Trophoblast cell (in vitro differentiated cells and primary cell): Measurements from ENCODE around the gene CNKSR2.

Source experiments
- DNase-seq, 2 donors: peaks; one replicate each; pipeline ENCODE4 v3.0.0-alpha.2; 2016
- H2AFZ ChIP-seq: 2 replicates; pipeline ENCODE4 v1.6.1; 2013; ENCODE audit warnings: low read length, moderate library complexity, mild to moderate bottlenecking; ENCODE audit not compliant: insufficient read depth, poor library complexity
- H2AK5ac ChIP-seq: 2 replicates; pipeline ENCODE4 v1.6.1; 2013; ENCODE audit warnings: mild to moderate bottlenecking, low read length
- H2BK120ac ChIP-seq: 2 replicates; pipeline ENCODE4 v1.6.1; 2013; ENCODE audit warnings: low read length, mild to moderate bottlenecking, moderate library complexity; ENCODE audit not compliant: insufficient read depth, poor library complexity
- H2BK12ac ChIP-seq: 2 replicates; pipeline ENCODE4 v1.6.1; 2013; ENCODE audit warnings: mild to moderate bottlenecking, low read length, moderate library complexity
- H2BK5ac ChIP-seq: 2 replicates; pipeline ENCODE4 v1.6.1; 2013; ENCODE audit warnings: low read length, low read depth, moderate library complexity, mild to moderate bottlenecking; ENCODE audit not compliant: poor library complexity
- H3K14ac ChIP-seq: 2 replicates; pipeline ENCODE4 v1.6.1; 2013; ENCODE audit warnings: mild to moderate bottlenecking, low read length
- H3K18ac ChIP-seq: 2 replicates; pipeline ENCODE4 v1.6.1; 2013; ENCODE audit warnings: mild to moderate bottlenecking, low read length
- H3K23ac ChIP-seq: 2 replicates; pipeline ENCODE4 v1.6.1; 2013; ENCODE audit warnings: low read length
- H3K27ac ChIP-seq: 2 replicates; pipeline ENCODE4 v1.5.1; 2013; ENCODE audit warnings: low read depth, mild to moderate bottlenecking, inconsistent platforms, low read length, moderate library complexity
- H3K27me3 ChIP-seq: 2 replicates; pipeline ENCODE4 v1.6.1; 2013; ENCODE audit warnings: inconsistent platforms, mild to moderate bottlenecking, low read length, moderate library complexity; ENCODE audit not compliant: insufficient read depth
- H3K36me3 ChIP-seq, 2 experiments: 1 replicate in 1 of 2; 2 replicates in 1 of 2; pipeline ENCODE4 v1.6.1; 2013; ENCODE audit warnings: low read length in 2 of 2, mild to moderate bottlenecking in 2 of 2, moderate library complexity in 1 of 2; ENCODE audit not compliant: insufficient read depth in 2 of 2, control insufficient read depth in 1 of 2
- H3K4ac ChIP-seq: 2 replicates; pipeline ENCODE4 v1.6.1; 2013; ENCODE audit warnings: low read depth, mild to moderate bottlenecking, low read length, moderate library complexity
- H3K4me1 ChIP-seq, 2 experiments: 1 replicate in 1 of 2; 2 replicates in 1 of 2; pipeline ENCODE4 v1.6.1; 2013; ENCODE audit warnings: low read length in 2 of 2, mild to moderate bottlenecking in 2 of 2, moderate library complexity in 1 of 2; ENCODE audit not compliant: insufficient read depth in 2 of 2, control insufficient read depth in 1 of 2
- H3K4me2 ChIP-seq: 2 replicates; pipeline ENCODE4 v1.6.1; 2013; ENCODE audit warnings: inconsistent platforms, mild to moderate bottlenecking, low read length, moderate library complexity
- H3K4me3 ChIP-seq: 2 replicates; pipeline ENCODE4 v1.5.1; 2013; ENCODE audit warnings: mild to moderate bottlenecking, low read depth, low read length, inconsistent platforms
- H3K79me1 ChIP-seq: one replicate; pipeline ENCODE4 v1.6.1; 2013; ENCODE audit warnings: low read length
- H3K79me2 ChIP-seq: 2 replicates; pipeline ENCODE4 v1.6.1; 2013; ENCODE audit warnings: low read length, mild to moderate bottlenecking; ENCODE audit not compliant: control insufficient read depth, insufficient read depth, poor library complexity
- H3K9ac ChIP-seq: 2 replicates; pipeline ENCODE4 v1.6.1; 2013; ENCODE audit warnings: mild to moderate bottlenecking, low read length
- H3K9me3 ChIP-seq: 2 replicates; pipeline ENCODE4 v1.6.1; 2013; ENCODE audit warnings: low read depth, mild to moderate bottlenecking, control low read depth, inconsistent platforms, low read length; ENCODE audit not compliant: insufficient read depth
- H4K12ac ChIP-seq: 2 replicates; pipeline ENCODE4 v1.6.1; 2013; ENCODE audit warnings: low read depth, mild to moderate bottlenecking, low read length, moderate library complexity
- H4K8ac ChIP-seq: 2 replicates; pipeline ENCODE4 v1.6.1; 2013; ENCODE audit warnings: low read depth, mild to moderate bottlenecking, low read length, moderate library complexity
- H4K91ac ChIP-seq: one replicate; pipeline ENCODE4 v1.6.1; 2013; ENCODE audit warnings: low read depth, mild to moderate bottlenecking, low read length, moderate library complexity
- WGBS: extraction: QIAGEN DNeasy Blood & Tissue Kit; methylation state at CpG from one replicate; pipeline ENCODE4 v1.1.7; 2013; ENCODE audit warnings: missing lambda C conversion rate; ENCODE audit not compliant: insufficient read length, insufficient coverage; ENCODE audit errors: extremely low coverage; 5-methylcytosine and 5-hydroxymethylcytosine counted together

The CNKSR2 gene

GRCh38 chrX:21610168-21610567 lies 235.9 kb downstream of the CNKSR2 start:
- no peaks in the 10 kb centered on the region for H3K9me3 ChIP-seq
- no peak overlapping the region for H2BK12ac ChIP-seq
- H4K91ac ChIP-seq: no peak overlapping the region
- no peak overlapping the region for H3K23ac ChIP-seq
- H3K27me3 ChIP-seq: no peaks in the 10 kb centered on the region
- no peak overlapping the region for H3K27ac ChIP-seq
- H3K4ac ChIP-seq: no peak overlapping the region
- H4K8ac ChIP-seq: no peak overlapping the region
- no peaks in the 10 kb centered on the region for H3K79me1 ChIP-seq
- DNase-seq: no peak
- no CpG with 5 or more reads among the region's 1 CpG for WGBS
- no peak overlapping the region for H2AFZ ChIP-seq
- H4K12ac ChIP-seq: no peak overlapping the region
- H2BK120ac ChIP-seq: no peak overlapping the region
- H3K79me2 ChIP-seq: no peaks in the 10 kb centered on the region
- H3K4me3 ChIP-seq: no peak overlapping the region
- H3K4me1 ChIP-seq: no peaks in the 10 kb centered on the region
- no peak overlapping the region for H2BK5ac ChIP-seq
- no peak overlapping the region for H3K4me2 ChIP-seq
- no peak overlapping the region for H3K18ac ChIP-seq
- no peaks in the 10 kb centered on the region for H3K36me3 ChIP-seq
- H3K9ac ChIP-seq: no peak overlapping the region
- no peak overlapping the region for H3K14ac ChIP-seq
- no peak overlapping the region for H2AK5ac ChIP-seq

- no peaks in the 10 kb centered on the region for H3K36me3 ChIP-seq
- no peak overlapping the region for H3K4me2 ChIP-seq
- H3K27me3 ChIP-seq: no peaks in the 10 kb centered on the region
- H3K27ac ChIP-seq: no peak overlapping the region
- H3K4me1 ChIP-seq: no peaks in the 10 kb centered on the region
- H3K9me3 ChIP-seq: no peaks in the 10 kb centered on the region
- no peak overlapping the region for H3K9ac ChIP-seq
- no peak overlapping the region for H3K4me3 ChIP-seq
- H3K79me2 ChIP-seq: no peaks in the 10 kb centered on the region
- no peak overlapping the region for H4K91ac ChIP-seq
- no peak for DNase-seq
- WGBS: no CpG with 5 or more reads among the region's 5 CpGs
- H2BK120ac ChIP-seq: no peak overlapping the region
- no peak overlapping the region for H4K8ac ChIP-seq
- no peak overlapping the region for H3K14ac ChIP-seq
- no peaks in the 10 kb centered on the region for H3K79me1 ChIP-seq
- no peak overlapping the region for H3K4ac ChIP-seq
- H2BK12ac ChIP-seq: no peak overlapping the region
- no peak overlapping the region for H3K18ac ChIP-seq
- H3K23ac ChIP-seq: no peak overlapping the region
- no peak overlapping the region for H2BK5ac ChIP-seq
- H4K12ac ChIP-seq: no peak overlapping the region
- no peak overlapping the region for H2AK5ac ChIP-seq
- no peak overlapping the region for H2AFZ ChIP-seq
Measured at GRCh38 chrX:21612154-21612553, 237.9 kb downstream of the CNKSR2 start.

GRCh38 chrX:21616386-21616785 lies 242.2 kb downstream of the CNKSR2 start:
- no peak overlapping the region for H3K23ac ChIP-seq
- no peak overlapping the region for H3K4ac ChIP-seq
- H3K4me2 ChIP-seq: no peak overlapping the region
- no peaks in the 10 kb centered on the region for H3K36me3 ChIP-seq
- H3K9ac ChIP-seq: no peak overlapping the region
- DNase-seq: no peak
- no peak overlapping the region for H3K27ac ChIP-seq
- no peak overlapping the region for H4K91ac ChIP-seq
- no peaks in the 10 kb centered on the region for H3K79me2 ChIP-seq
- WGBS: no CpG with 5 or more reads among the region's 1 CpG
- H3K14ac ChIP-seq: no peak overlapping the region
- H2BK120ac ChIP-seq: no peak overlapping the region
- H2AFZ ChIP-seq: no peak overlapping the region
- H3K79me1 ChIP-seq: no peaks in the 10 kb centered on the region
- no peak overlapping the region for H4K12ac ChIP-seq
- no peak overlapping the region for H3K18ac ChIP-seq
- no peak overlapping the region for H4K8ac ChIP-seq
- H3K9me3 ChIP-seq: no peaks in the 10 kb centered on the region
- no peak overlapping the region for H2BK5ac ChIP-seq
- H2AK5ac ChIP-seq: no peak overlapping the region
- H3K27me3 ChIP-seq: no peaks in the 10 kb centered on the region
- no peak overlapping the region for H2BK12ac ChIP-seq
- no peak overlapping the region for H3K4me3 ChIP-seq
- H3K4me1 ChIP-seq: no peaks in the 10 kb centered on the region

- no peaks in the 10 kb centered on the region for H3K4me1 ChIP-seq
Measured at GRCh38 chrX:21620234-21620633, 246.0 kb downstream of the CNKSR2 start.

More at GRCh38 chrX:21620234-21620633, 246.0 kb downstream of the CNKSR2 start:
- H2BK12ac ChIP-seq: no peak overlapping the region
- no peaks in the 10 kb centered on the region for H3K79me1 ChIP-seq
- H2AK5ac ChIP-seq: no peak overlapping the region
- no peak overlapping the region for H4K12ac ChIP-seq
- no peaks in the 10 kb centered on the region for H3K79me2 ChIP-seq
- H4K8ac ChIP-seq: no peak overlapping the region
- H2BK120ac ChIP-seq: no peak overlapping the region
- no peak for DNase-seq
- no peak overlapping the region for H3K9ac ChIP-seq
- H3K27me3 ChIP-seq: no peaks in the 10 kb centered on the region
- H2AFZ ChIP-seq: no peak overlapping the region
- H3K4ac ChIP-seq: no peak overlapping the region
- H3K23ac ChIP-seq: no peak overlapping the region
- H3K4me2 ChIP-seq: no peak overlapping the region
- no peak overlapping the region for H3K27ac ChIP-seq
- no CpG with 5 or more reads among the region's 2 CpGs for WGBS
- no peak overlapping the region for H4K91ac ChIP-seq
- H3K4me3 ChIP-seq: no peak overlapping the region
- no peak overlapping the region for H3K18ac ChIP-seq
- H3K14ac ChIP-seq: no peak overlapping the region
- H3K9me3 ChIP-seq: no peaks in the 10 kb centered on the region
- no peak overlapping the region for H2BK5ac ChIP-seq
- no peaks in the 10 kb centered on the region for H3K36me3 ChIP-seq
